Esophagus muscularis mucosa (tissue), 4 donors: ENCODE data around the gene SLC39A6.

ENCODE experiments used
- CTCF ChIP-seq, 3 experiments: fragments of 200-600 bp in 2 of 3; fragments of 450-650 bp in 1 of 3; sonication (generic) in 2 of 3; IDR thresholded peaks; one replicate each; pipeline ENCODE4 v1.5.1; 2017 to 2019; ENCODE audit warnings: antibody characterized with exemption in 3 of 3, mild to moderate bottlenecking in 2 of 3, moderate library complexity in 1 of 3
- EP300 ChIP-seq: sonication (generic); formaldehyde crosslinking; IDR thresholded peaks from one replicate; pipeline ENCODE4 v1.6.1; 2017; ENCODE audit warnings: antibody characterized with exemption
- POLR2A ChIP-seq: fragments of 450-650 bp; IDR thresholded peaks from one replicate; pipeline ENCODE4 v1.6.1; 2017; ENCODE audit warnings: antibody characterized with exemption, moderate library complexity, mild to moderate bottlenecking, low read depth
- POLR2AphosphoS5 ChIP-seq, 2 donors: sonication (generic); formaldehyde crosslinking; IDR thresholded peaks; one replicate each; pipeline ENCODE4 v1.6.1; 2017; ENCODE audit warnings: antibody characterized with exemption in 2 of 2

GRCh38 chr18:36099311-36099710 is 29.8 kb downstream of the SLC39A6 start:
- TF ChIP-seq POLR2A, result no peak
- no peak for TF ChIP-seq POLR2AphosphoS5 (IDR thresholded peaks at IDR 0.05)
- no peak for TF ChIP-seq CTCF (IDR thresholded peaks at IDR 0.05)
- TF ChIP-seq EP300, result no peak
